Measurements from ENCODE around the gene MGAT2. TPM values are rescaled to one million over a fixed set of nuclear protein-coding genes. Genes with fewer than 3 reads are reported as not detected.

The MGAT2 gene
- polyA plus RNA-seq, 1 of the 3 experiments (the other 2 are of a cell fraction) = 20.6 TPM

GRCh38 chr14:49620182-49621113 is at the start of gene MGAT2, which contains the start of gene RPL36AL (continued):
- peak; percentile 61 for TF ChIP-seq REST (IDR thresholded peaks at IDR 0.05; ENCODE audit: low read depth, low read length)
- TF ChIP-seq SIN3A (IDR thresholded peaks at IDR 0.05; ENCODE audit: borderline replicate concordance, low read depth, low read length) = 0 out of 2 replicates have a peak, but pooled peaks have one; percentile 40
- TF ChIP-seq CTCF (IDR thresholded peaks at IDR 0.05) = peak; percentile 45
- TF ChIP-seq SMC3 (IDR thresholded peaks at IDR 0.05; ENCODE audit: low read depth, low read length) = no peak
- peak; percentile 60 for TF ChIP-seq MXI1 (IDR thresholded peaks at IDR 0.05; ENCODE audit: low read depth, low read length)
- 0 out of 2 replicates have a peak, but pooled peaks have one; percentile 16 for TF ChIP-seq JUND (IDR thresholded peaks at IDR 0.05)
- TF ChIP-seq MAX (IDR thresholded peaks at IDR 0.05; ENCODE audit: low read depth) = peak; percentile 83

GRCh38 chr14:49574038-49574437 is 46.6 kb upstream of the MGAT2 start:
- ChIA-PET CTCF (interaction anchor here (1.3 to 2.0 kb wide), 2 partner anchors 13 to 24 kb away, joined by 3 to 5 read pairs; partner anchors contain the start of gene RPS29), POLR2A (no interaction called here)
- Histone ChIP-seq H3K27me3 (ENCODE audit: insufficient read depth) (no peaks in the 10 kb centered on the region), H3K4me1 (ENCODE audit: control insufficient read depth in 1 of 2, insufficient read depth in 2 of 2, low read depth in 1 of 2, low read length in 1 of 2) (no peaks in the 10 kb centered on the region; a peak in 1 of 4 replicates), H3K36me3 (replicated peaks in 1 of 2; ENCODE audit: control insufficient read depth in 1 of 2, insufficient read depth in 2 of 2, low read length in 1 of 2) (peaks cover 3 to 5% of the 10 kb centered on the region in 2 experiments), H3K79me2 (ENCODE audit: insufficient read depth) (peaks cover 4% of the 10 kb centered on the region; the same call in 1 of the 2 replicates), H3K9me3 (no peaks in the 10 kb centered on the region), H3K4me3 (ENCODE audit: low read depth in 2 of 2, low read length in 1 of 2) (no peak overlapping the region), H3K4me2 (no peak overlapping the region), H3F3A (replicated peaks; ENCODE audit: insufficient read depth) (no peaks in the 10 kb centered on the region), H3K9ac (no peak overlapping the region), H4K20me1 (ENCODE audit: insufficient read depth) (peaks cover 5% of the 10 kb centered on the region; the same call in 1 of the 2 replicates), H3K9me2 (no peaks in the 10 kb centered on the region), H3K27ac (ENCODE audit: low read depth in 2 of 2, low read length in 1 of 2) (no peak overlapping the region), H2AFZ (ENCODE audit: low read depth) (no peak overlapping the region)
- WGBS (ENCODE audit: low lambda C conversion rate) = 88% methylated on average over 5 of the region's 5 CpGs
- no peak for TF ChIP-seq TAF1 (IDR thresholded peaks at IDR 0.05; ENCODE audit: borderline replicate concordance, low read depth, low read length)
- DNase-seq = no peak

Data from SK-N-SH (cell line).